GM18526 (cell line): Measurements from ENCODE around the gene AGT.

ENCODE experiments used
- POLR2A ChIP-seq: IDR thresholded peaks from 3 replicates; pipeline ENCODE4 v1.6.1; 2011; ENCODE audit not compliant: insufficient read length; ENCODE audit errors: extremely low read depth

Gene AGT

DNA sequence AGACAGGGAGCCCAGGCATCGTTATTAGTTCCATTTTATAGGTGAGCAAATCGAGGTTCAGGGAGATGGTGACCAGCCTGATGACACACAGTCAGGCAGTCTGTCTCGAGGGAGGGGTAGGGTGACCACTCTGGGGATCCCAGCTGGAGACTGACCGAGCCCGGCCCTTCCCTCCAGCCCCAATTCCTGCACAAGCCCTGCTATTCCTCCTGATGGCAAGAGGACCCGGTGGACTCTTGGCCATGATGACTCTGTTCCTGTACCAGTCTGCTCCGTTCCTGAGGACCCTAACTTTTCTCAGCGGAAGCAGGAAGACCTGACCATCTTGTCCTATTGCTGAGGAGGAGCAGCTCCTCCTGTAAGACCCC is 391 bp downstream of the AGT start:
- TF ChIP-seq POLR2A: no peak

DNA sequence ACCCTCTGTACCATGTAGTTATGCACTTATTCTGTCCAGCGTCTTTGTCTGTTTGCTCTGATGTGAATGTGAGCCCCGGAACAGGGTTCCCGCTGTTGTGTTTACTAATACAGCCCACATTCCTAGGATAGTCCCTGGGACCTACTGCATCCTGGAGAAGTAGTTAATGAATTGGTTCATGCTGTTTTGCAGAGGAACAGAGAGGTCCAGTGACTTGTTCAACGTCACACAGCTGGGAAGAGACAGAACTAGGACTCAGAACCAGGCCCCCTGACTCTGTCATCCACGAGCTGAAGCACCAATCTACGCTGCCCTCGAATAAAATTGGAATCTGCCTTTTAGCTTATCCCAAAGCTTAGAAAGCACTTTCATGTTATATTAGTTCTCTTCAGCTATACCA is 784 bp downstream of the AGT start:
- no peak for TF ChIP-seq POLR2A

DNA sequence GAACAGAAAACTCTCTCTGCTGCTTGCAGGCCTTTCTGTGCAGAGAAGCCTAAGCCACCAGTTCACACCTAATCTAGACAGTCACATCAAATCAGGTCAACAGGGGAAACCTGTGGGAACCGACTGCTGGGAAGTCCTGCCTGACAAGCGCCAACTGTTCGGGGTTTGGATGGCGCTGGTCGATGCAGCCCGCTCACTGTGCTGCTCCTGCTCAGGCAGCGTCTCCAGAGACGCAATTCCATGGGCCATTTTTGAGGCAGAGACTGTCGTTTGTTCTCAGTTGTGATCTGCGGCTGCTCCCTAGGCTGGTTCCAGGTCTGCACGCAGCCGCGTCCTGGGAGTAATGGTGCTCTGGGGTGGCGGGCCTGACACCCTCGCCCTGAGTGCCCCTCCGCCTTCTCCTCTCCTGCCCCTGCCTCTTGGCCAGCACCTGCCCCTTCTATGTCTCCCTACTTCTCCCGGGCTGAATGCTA is 1.4 kb downstream of the AGT start:
- TF ChIP-seq POLR2A: no peak

DNA sequence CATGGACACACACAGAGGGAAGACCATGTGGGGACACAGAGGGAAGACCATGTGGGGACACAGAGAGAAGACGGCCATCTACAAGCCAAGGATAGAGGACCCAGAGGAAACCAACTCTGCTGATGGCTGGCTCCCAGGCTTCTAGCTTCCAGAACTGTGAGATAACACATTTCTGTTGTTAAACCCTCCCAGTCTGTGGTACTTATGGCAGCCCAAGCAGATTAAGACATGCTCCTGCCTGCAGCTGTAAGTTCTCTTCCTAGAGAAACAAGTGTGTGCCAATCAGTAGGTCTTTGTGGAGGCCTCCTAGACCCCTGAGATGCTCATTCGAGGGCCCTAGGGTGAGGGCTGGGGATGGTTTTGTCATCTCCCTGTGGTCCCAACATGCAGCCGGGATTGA is 2.7 kb downstream of the AGT start:
- no peak for TF ChIP-seq POLR2A

DNA sequence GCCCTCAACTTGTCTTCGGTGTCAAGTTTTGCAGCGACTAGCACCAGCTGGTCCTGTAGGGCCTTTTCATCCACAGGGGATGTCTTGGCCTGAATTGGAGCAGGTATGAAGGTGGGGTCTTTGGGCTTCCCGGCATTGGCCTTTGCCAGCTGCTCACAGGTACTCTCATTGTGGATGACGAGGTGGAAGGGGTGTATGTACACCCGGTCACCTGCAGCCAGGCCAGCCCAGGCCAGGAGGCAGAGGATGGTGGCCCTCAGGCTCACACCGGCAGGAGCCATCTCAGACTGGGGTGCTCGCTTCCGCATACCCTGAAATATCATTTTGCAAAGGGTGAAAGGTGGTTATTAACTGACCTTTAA is 3.4 kb downstream of the AGT start:
- no peak for TF ChIP-seq POLR2A

DNA sequence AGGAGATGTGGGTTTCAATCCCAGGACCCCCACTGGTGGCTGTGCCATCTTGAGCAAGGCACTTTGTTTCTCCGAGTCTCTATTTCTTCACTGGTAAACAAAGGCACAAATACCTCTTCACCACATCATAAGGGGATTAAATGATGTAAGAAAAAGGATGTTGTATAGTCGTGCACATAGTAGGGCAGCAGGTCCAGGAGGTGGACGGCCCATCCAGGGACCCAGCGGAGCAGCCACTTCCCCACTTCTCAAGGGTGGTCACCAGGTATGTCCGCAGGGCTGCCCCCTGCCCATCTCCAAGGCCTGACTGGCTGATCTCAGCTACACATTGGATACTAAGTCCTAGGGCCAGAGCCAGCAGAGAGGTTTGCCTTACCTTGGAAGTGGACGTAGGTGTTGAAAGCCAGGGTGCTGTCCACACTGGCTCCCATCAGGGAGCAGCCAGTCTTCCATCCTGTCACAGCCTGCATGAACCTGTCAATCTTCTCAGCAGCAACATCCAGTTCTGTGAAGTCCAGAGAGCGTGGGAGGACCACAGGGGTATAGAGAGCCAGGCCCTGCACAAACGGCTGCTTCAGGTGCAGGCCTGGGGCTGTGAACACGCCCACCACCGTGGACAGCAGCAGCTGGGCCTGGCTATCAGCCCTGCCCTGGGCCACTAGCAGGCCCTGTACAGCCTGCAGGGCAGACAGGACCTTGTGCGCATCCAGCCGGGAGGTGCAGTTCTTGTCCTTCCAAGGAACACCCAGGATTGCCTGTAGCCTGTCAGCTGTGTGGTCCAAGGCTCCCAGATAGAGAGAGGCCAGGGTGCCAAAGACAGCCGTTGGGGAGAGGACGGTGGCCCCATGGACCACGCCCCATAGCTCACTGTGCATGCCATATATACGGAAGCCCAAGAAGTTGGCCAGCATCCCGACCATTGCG is 4.0 kb downstream of the AGT start:
- TF ChIP-seq POLR2A: no peak

DNA sequence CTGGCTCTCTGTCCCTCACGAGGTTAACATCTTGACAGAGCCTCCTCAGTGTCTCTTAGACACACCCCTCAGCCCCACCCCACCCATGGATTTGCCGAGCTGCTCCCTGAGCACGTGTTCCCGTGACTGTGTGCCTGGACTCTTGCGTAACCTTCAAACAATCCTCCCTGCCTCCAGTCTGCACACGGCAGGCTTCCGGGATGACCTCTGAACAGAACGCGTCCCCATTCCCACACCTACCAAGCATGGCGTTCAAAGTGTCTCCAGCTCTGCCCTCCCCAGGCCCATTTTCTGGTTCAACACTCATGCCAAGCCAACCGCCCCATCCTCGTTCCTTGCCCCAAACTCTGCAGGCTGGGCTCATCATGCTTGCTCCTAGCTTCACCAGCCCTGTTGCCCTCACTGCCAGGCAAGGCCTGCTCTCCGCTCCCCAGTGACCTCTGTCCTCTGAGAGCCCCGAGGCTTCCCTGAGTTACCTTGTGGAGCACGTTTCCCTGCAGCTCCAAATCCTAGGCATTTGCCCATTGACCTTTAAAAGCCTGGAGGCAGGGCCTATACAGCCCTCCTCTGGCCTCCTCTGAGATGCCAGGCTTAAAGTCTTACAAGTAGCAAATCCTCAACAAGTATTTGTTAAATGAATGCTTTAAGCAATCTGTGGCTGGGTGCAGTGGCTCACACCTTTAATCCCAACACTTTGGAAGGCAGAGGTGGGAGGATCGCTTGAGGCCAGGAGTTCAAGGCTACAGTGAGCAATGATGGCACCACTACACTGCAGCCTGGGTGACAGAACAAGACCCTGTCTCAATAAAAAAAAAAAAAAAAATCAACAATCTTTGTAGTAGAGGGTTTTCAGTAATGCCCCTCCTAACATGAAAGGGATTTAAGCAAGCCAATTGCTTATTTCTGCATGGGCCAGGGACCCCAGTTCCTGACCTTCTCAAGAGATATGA is 5.0 kb downstream of the AGT start:
- TF ChIP-seq POLR2A: no peak

DNA sequence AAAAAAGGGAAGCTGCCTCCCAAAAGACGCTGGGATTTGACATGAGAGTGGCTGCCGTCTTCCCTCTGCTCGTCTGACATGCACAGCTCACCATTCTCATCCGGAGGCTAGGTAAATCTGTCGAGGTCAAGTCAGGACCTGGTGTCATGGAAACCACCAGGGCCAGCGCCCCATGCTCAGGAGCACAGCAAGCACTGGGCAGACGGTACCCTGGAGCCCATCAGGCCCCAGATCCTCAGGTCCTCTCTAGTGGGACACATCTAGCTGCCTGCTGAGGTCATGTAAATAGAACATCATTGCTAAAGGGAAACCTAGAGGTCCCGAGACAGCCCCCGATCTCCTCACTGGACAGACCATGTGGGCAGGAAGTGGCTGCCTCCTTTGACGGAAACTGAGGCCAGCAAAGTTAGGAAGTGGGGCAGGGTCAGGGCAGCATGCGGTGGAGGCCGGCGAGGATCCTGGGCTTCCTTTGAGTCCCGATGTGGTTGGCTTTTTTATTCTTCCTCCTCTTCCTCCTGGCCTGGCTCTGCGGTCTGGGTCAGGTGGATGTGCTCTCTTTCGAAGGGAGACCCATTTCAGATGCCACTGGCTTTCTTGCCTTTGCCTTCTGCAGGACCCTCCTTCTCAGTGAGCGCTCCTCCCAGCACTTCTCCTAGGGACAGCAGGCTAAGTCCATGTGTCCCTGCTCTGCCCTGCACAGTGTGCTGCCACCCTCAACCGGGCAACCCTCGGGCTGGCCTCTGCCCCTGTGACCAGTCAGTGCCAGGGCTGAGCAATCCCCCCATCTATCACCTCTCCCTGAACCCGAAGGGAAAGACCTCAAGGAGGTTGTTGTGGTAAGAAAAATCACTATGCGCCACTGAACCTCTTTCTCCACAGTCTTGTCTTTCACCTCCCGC is 5.9 kb downstream of the AGT start:
- no peak for TF ChIP-seq POLR2A

DNA sequence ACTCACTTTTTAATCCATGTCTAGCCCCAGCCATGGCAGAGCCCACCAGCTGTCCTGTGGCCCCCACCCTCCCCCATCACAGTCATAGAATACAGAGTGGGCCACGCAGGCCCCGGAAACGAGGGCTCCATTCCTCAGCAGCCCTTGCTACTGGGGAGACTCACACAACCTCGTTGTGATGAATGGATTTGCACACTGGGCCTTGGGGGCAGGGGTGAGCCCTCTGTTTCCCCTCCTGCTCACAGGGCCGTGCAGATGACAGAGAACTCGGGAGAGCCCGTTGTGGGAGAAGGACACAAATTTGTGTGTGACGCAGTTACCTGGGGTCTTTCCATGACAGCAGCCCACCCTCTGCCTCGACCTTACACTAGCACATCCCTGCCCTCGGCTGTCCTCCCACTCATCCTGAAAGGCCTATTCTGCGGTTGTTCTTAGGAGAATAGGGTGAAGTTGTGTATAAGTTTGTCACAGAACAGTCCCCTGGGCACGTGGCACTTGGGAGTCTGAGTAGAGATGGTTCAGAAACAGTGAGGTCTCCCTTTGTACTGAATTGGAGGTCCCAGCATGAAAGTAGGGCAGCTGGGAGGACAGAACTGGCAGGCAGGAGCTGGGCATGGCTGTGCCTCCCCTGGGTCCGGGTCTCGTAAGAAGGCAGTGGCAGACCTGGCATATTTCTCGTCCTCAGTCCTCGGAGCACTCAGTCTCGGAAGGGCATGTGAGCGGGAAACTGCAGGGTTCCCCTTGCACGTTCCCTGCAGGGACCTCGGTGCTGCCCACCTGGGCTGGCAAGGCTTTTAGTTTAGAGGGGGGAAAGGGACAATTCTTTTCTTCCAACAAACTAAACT is 6.8 kb downstream of the AGT start:
- no peak for TF ChIP-seq POLR2A

DNA sequence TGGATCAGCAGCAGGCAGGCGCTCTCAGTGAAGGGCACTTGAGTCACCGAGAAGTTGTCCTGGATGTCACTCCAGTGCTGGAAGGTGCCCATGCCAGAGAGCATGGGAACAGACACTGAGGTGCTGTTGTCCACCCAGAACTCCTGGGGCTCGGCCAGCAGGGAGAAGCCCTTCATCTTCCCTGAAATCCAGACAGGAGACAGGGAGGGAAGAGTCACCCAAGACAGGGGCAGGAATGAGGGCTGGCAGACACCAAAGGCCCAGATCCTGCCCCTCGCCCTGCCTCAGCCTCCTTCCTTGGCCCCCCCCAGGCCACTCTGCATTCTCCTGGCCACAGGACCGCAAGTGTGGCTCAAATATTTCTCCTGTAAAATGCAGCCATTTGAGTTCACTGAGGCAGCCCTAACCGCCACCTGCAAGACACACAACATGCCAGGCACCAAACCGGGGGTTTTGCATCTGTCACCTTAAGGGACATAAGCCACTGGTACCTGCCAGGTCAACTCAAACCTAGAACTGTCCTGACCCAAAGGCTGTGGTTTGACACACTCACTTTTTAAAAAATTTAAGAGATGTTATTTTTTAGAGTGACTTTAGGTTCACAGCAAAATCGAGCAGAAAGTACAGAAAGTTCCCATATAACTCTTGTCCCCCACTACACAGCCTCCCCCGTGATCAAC is 7.8 kb downstream of the AGT start:
- TF ChIP-seq POLR2A: no peak

DNA sequence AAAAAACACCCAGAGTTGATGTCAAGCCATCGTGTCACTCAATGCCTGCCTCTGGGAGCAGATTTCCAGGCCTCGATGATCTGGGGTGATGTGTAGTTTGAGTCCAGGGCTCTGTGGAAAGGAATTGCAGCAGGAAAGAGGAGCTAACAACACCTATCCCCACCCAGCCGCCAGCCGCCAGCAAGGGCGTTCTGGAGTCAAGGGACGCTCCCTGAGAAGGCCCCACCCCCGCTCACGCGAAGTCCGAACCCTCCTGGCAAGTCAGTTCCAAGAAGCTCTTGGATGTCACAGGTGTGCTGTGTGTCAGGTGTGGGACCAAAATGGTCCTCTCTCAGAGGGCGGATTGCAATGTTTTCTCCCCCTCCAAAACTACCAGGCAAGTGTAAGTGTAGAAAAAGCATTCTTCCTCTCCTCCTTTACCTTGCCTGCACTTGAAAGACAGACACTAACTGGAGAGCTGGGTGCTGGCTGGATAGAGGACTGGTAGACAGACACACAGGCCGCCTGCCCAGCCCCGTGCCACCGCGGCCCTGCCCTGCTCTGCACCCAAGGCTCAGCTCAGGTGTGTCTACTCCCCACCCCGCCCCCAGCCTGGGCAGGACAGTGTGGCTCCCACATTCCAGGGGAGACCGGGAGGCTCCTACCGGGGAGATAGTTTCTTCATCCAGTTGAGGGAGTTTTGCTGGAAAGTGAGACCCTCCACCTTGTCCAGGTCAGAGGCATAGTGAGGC is 8.5 kb downstream of the AGT start:
- no peak for TF ChIP-seq POLR2A

DNA sequence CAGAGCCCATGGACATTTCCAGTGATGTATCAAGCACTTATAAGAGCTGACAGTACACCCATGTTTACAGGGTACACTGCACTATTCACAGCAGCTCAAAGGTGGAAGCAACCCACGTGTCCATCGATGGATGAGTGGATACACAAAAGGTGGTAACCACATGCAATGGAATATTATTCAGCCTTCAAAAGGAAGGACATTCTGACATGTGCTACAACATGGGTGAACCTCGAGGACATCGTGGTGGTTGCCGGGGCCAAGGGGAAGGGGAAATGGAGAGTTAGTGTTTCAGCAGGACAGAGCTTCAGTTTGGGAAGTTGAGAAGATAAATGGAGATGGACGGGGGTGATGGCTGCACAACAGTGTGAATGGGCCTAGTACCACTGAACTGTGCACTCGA is 9.1 kb downstream of the AGT start:
- TF ChIP-seq POLR2A: no peak
